GM10266 (cell line): ENCODE results near the gene ARHGEF2.
A peak's percentile ranks its signal among the peaks of the same experiment; 100 is the strongest.
"Not testable (repeated sequence)": the region's sequence is repeated elsewhere in the genome, so short reads cannot be mapped to it uniquely, and the experiment has no call there.

Experiments
- DNase-seq: peaks from one replicate; pipeline ENCODE4 v3.0.0; 2012; ENCODE audit errors: extremely low spot score
- CTCF ChIP-seq: IDR thresholded peaks from 2 replicates; pipeline ENCODE4 v1.5.1; 2012; ENCODE audit warnings: mild to moderate bottlenecking, low read depth; ENCODE audit not compliant: control insufficient read depth, insufficient read depth; ENCODE audit errors: missing control alignments

ARHGEF2 gene

DNA sequence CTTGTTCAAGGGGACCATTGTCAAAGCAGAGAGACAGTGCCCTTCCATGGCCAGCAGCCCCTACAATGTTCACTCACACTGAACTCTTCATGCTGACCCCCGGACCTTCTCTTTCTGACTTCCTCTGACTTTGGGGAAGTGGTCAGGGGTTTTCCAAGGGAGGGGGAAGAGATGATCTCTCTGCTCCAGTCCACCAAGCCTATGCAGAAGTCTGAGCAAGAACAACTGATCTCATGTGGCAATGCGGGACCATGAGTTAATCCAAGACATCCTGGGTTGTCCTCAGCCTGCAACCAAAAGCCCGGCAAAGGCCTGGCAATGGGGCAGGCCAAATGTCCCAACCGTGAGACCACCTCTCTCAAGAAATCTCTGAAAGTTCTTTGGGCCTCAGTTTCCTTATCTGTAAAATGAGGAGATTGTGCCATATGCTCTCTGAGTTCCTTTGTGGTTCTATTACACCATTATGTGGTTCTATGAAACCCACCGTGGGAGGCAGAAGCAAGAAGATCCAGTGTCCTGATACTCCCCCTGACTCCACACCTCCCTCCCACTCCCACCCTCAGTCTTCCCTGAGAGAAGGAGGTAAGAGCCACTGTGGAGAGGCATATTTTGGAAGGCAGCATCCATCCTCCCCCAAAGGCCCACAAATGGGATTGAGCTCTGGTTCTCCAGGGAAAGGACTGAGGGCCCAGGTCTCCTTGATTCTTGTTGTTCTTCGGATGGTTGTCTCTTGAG lies 11.8 kb upstream of the ARHGEF2 start:
- DNase-seq, result no peak
- TF ChIP-seq CTCF, result no peak

GRCh38 chr1:155989242-155990004 lies 11.1 kb upstream of the ARHGEF2 start:
- DNase-seq, result peak; percentile 74
- peak; percentile 98 for TF ChIP-seq CTCF

DNA sequence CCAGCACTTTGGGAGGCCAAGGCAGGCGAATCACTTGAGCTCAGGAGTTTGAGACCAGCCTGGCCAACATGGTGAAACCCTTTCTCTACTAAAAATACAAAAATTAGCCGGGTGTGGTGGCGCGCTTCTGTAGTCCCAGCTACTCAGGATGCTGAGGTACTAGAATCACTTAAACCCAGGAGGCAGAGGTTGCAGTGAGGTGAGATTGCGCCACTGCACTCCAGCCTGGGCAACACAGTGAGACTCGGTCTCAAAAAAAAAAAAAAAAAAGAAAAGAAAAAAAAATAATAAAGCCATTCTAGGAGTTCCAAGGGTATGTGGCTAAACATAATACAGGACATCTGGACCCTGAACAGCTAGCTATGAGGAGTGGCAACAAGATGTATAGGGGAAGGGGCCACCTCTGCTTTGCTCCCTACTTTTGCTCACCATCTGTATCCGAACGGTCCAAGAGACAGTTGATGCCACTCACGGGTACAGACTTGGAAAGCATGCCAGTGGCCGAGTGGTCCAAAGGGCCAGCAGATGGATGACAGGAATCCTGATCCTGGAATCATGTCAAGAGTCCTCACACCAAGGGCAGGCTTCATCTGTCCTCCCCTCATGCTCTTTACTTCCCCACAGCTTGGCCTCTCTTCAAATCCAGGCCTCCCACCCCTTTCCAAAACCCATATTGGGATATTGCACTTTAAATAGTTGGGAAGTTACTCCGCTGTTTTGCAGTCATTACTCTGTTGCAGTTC lies 6.7 kb upstream of the ARHGEF2 start:
- not testable (repeated sequence) for DNase-seq

GRCh38 chr1:155984341-155984740 lies 6.0 kb upstream of the ARHGEF2 start:
- no peak for TF ChIP-seq CTCF
- DNase-seq, result no peak

DNA sequence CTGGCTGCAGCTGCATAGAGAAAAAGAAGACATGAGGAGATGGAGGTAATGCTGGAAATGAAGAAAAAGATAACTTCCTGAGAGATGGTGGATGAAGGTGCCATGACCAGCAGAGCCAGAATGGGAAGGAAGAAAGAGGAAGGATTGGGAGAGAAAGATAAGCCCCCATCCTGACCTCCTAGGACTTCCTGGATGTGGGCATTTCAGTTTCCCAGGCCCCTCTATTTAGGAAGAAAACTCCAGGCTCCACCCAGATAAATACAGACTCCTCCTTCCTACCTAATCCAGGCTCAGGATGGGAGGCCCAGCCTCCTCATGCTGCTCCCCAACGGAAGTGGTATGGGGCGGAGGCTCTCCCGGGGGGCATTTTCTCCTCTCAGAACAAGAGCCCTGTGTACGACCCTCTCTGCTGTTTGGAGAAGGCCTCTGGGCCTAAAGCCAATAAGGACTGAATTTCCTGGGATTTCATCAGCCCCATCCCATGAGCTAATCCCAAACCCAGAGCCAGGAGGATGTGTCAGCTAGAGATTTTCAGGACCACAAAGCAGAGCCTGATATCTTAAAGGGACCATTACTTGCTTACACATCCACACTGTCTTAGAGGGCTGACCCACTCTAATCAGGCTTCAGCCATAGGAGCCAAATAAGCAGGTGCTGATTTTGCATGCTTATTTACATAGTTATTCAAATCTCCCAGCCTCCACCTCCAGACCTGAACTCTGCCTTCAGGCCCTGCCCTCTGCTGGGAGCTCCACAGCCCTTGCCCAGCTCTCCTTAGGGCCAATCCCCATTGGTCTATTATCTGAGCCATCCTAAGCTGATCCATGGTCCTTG lies 5.1 kb upstream of the ARHGEF2 start:
- peak; percentile 27 for TF ChIP-seq CTCF
- no peak for DNase-seq

DNA sequence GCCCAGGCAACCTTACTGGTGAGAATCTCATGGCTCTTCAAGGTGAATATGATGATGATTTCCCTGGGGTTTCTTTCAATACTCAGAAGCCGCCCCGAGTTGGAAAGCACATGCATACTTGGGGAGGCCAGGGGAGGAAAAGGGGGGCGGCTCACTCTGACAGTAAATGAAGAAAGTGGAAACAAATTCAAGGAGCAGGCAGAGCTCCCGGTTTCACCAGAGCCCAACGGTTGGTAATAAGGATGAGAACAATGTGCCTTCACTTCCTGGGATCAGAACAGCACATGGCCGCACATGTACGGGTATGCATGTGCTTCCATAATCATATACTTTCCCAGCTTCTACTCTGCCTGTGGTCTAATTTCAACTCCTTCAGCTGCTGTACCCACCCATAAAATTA lies 3.8 kb upstream of the ARHGEF2 start:
- no peak for TF ChIP-seq CTCF
- no peak for DNase-seq
